H1 (cell line): ENCODE results near the gene MRPS5. TPM values are rescaled to one million over a fixed set of nuclear protein-coding genes. Genes with fewer than 3 reads are reported as not detected.

Source experiments
- CTCF ChIA-PET: fragments of 300-600 bp; sonication (Branson Sonifier 250); formaldehyde crosslinking; loops from one replicate; lab custom pipeline; 2021; ENCODE audit not compliant: partially characterized antibody; lab: Charles Lee
- POLR2A ChIA-PET: fragments of 300-600 bp; sonication (Branson Sonifier 250); formaldehyde crosslinking; loops from one replicate; lab custom pipeline; 2021; ENCODE audit warnings: inconsistent platforms; ENCODE audit not compliant: partially characterized antibody; lab: Charles Lee
- DNase-seq, 2 experiments: peaks; one replicate each; pipeline versions ENCODE4 v3.0.0 to v3.0.0-alpha.2; 2010 to 2022; ENCODE audit warnings: low spot score in 2 of 2, low read depth in 1 of 2, mixed read lengths in 1 of 2
- FAIRE-seq: peaks from 2 replicates; lab custom pipeline; 2011; peaks lifted over from hg19 to GRCh38; lab: Jason Lieb, UNC
- H2AFZ ChIP-seq: 2 replicates; pipeline ENCODE4 v1.8.1; 2012; ENCODE audit warnings: low read length, inconsistent platforms
- H2AK5ac ChIP-seq: 2 replicates; pipeline ENCODE4 v1.6.1; 2013; ENCODE audit warnings: low read depth, low read length
- H2BK120ac ChIP-seq: replicated peaks from 2 replicates; pipeline ENCODE3; 2013; ENCODE audit warnings: low read depth, low read length, inconsistent platforms
- H2BK12ac ChIP-seq: 2 replicates; pipeline ENCODE4 v1.6.1; 2013; ENCODE audit warnings: low read depth, low read length
- H2BK15ac ChIP-seq: 2 replicates; pipeline ENCODE4 v1.6.1; 2013; ENCODE audit warnings: low read length
- H2BK20ac ChIP-seq: 2 replicates; pipeline ENCODE4 v1.6.1; 2013; ENCODE audit warnings: low read length
- H2BK5ac ChIP-seq: 2 replicates; pipeline ENCODE4 v1.6.1; 2013; ENCODE audit warnings: low read depth, low read length
- H3K14ac ChIP-seq: 2 replicates; pipeline ENCODE4 v1.6.1; 2013; ENCODE audit warnings: inconsistent platforms; ENCODE audit not compliant: insufficient read length
- H3K18ac ChIP-seq: 2 replicates; pipeline ENCODE4 v1.6.1; 2013; ENCODE audit warnings: low read length; ENCODE audit errors: extremely low read depth
- H3K23ac ChIP-seq: 2 replicates; pipeline ENCODE4 v1.6.1; 2013; ENCODE audit warnings: inconsistent platforms; ENCODE audit not compliant: insufficient read length
- H3K23me2 ChIP-seq: 2 replicates; pipeline ENCODE4 v1.6.1; 2013; ENCODE audit warnings: low read depth, low read length
- H3K27ac ChIP-seq: 2 replicates; pipeline ENCODE4 v1.6.1; 2011; ENCODE audit warnings: low read depth, low read length, inconsistent platforms
- H3K27me3 ChIP-seq, 4 experiments: replicated peaks in 1 of 4; 1 replicate in 1 of 4; 2 replicates in 3 of 4; pipeline versions ENCODE4 v1.6.1 to v1.8.1; 2011 to 2013; ENCODE audit warnings: low read length in 3 of 4, mild to moderate bottlenecking in 3 of 4, inconsistent platforms in 2 of 4, mixed read lengths in 2 of 4, moderate library complexity in 1 of 4; ENCODE audit not compliant: control insufficient read depth in 3 of 4, insufficient read depth in 3 of 4; ENCODE audit errors: extremely low read depth in 1 of 4
- H3K36me3 ChIP-seq, 4 experiments: 2 replicates each; pipeline versions ENCODE4 v1.6.1 to v1.8.1; 2011 to 2013; ENCODE audit warnings: mild to moderate bottlenecking in 4 of 4, low read length in 3 of 4, moderate library complexity in 2 of 4, control low read depth in 1 of 4, inconsistent platforms in 1 of 4; ENCODE audit not compliant: insufficient read depth in 4 of 4, control insufficient read depth in 2 of 4
- H3K4ac ChIP-seq: replicated peaks from 2 replicates; pipeline ENCODE3; 2013; ENCODE audit warnings: low read length, low read depth, mixed read lengths, inconsistent platforms; ENCODE audit not compliant: insufficient read length
- H3K4me1 ChIP-seq, 4 experiments: replicated peaks in 1 of 4; 1 replicate in 1 of 4; 2 replicates in 3 of 4; pipeline versions ENCODE4 v1.6.1 to v1.8.1; 2011 to 2013; ENCODE audit warnings: low read length in 3 of 4, inconsistent platforms in 2 of 4, mixed read lengths in 1 of 4; ENCODE audit not compliant: insufficient read depth in 4 of 4, control insufficient read depth in 3 of 4
- H3K4me2 ChIP-seq, 2 experiments: 2 replicates each; pipeline versions ENCODE4 v1.6.1 to v1.8.1; 2011 to 2013; ENCODE audit warnings: low read depth in 2 of 2, low read length in 2 of 2, control low read depth in 1 of 2, inconsistent platforms in 1 of 2, mild to moderate bottlenecking in 1 of 2; ENCODE audit not compliant: insufficient read depth in 1 of 2
- H3K4me3 ChIP-seq, 4 experiments: fragments of 200-600, 300-600 bp in 1 of 4; sonication (generic), shearing (Covaris generic), sonication (Bioruptor Twin) in 1 of 4; 2 replicates each; pipeline versions ENCODE4 v1.5.1 to v1.8.1; 2011 to 2016; ENCODE audit warnings: low read length in 4 of 4, low read depth in 3 of 4, control low read depth in 2 of 4, inconsistent platforms in 2 of 4, mild to moderate bottlenecking in 2 of 4, mixed read lengths in 1 of 4, moderate library complexity in 1 of 4; ENCODE audit not compliant: insufficient read depth in 2 of 4; ENCODE audit errors: extremely low read depth in 1 of 4
- H3K56ac ChIP-seq: replicated peaks from 2 replicates; pipeline ENCODE3; 2013; ENCODE audit warnings: low read depth, mild to moderate bottlenecking, mixed read lengths, low read length, inconsistent platforms; ENCODE audit not compliant: insufficient read length
- H3K79me1 ChIP-seq: 2 replicates; pipeline ENCODE4 v1.6.1; 2013; ENCODE audit warnings: low read depth, low read length, control low read depth
- H3K79me2 ChIP-seq, 2 experiments: 2 replicates each; pipeline versions ENCODE4 v1.6.1 to v1.8.1; 2012 to 2013; ENCODE audit warnings: low read length in 2 of 2, mild to moderate bottlenecking in 2 of 2, inconsistent platforms in 1 of 2; ENCODE audit not compliant: insufficient read depth in 2 of 2, control insufficient read depth in 1 of 2
- H3K9ac ChIP-seq, 4 experiments: replicated peaks in 1 of 4; 1 replicate in 1 of 4; 2 replicates in 3 of 4; pipeline versions ENCODE4 v1.6.1 to v1.8.1; 2011 to 2013; ENCODE audit warnings: low read depth in 3 of 4, low read length in 3 of 4, control low read depth in 2 of 4, mild to moderate bottlenecking in 2 of 4, moderate library complexity in 2 of 4, inconsistent platforms in 1 of 4; ENCODE audit errors: extremely low read depth in 1 of 4
- H3K9me3 ChIP-seq, 2 experiments: 2 replicates each; pipeline versions ENCODE4 v1.6.1 to v1.8.1; 2012 to 2013; ENCODE audit warnings: mild to moderate bottlenecking in 2 of 2, moderate library complexity in 2 of 2, control low read depth in 1 of 2, inconsistent platforms in 1 of 2, low read depth in 1 of 2, low read length in 1 of 2, mixed read lengths in 1 of 2; ENCODE audit not compliant: insufficient read depth in 2 of 2
- H4K20me1 ChIP-seq, 2 experiments: replicated peaks in 1 of 2; 2 replicates each; pipeline versions ENCODE3 to v1.8.1; 2011 to 2013; ENCODE audit warnings: inconsistent platforms in 2 of 2, low read length in 2 of 2, mild to moderate bottlenecking in 1 of 2; ENCODE audit not compliant: insufficient read depth in 2 of 2, control insufficient read depth in 1 of 2
- H4K5ac ChIP-seq: 2 replicates; pipeline ENCODE4 v1.6.1; 2013; ENCODE audit warnings: low read length, low read depth, mixed read lengths, inconsistent platforms; ENCODE audit not compliant: insufficient read length
- H4K8ac ChIP-seq: 2 replicates; pipeline ENCODE4 v1.8.0; 2013; ENCODE audit warnings: mild to moderate bottlenecking, moderate library complexity, low read length, inconsistent platforms; ENCODE audit not compliant: insufficient read depth; ENCODE audit errors: extremely low read depth
- H4K91ac ChIP-seq: replicated peaks from 2 replicates; pipeline ENCODE3; 2013; ENCODE audit warnings: low read length, mixed read lengths, inconsistent platforms; ENCODE audit not compliant: insufficient read length
- CBX8 ChIP-seq: fragments of 300-800, 300-1000 bp; sonication (generic); IDR thresholded peaks from 2 replicates; pipeline ENCODE4 v1.7.1; 2016; ENCODE audit warnings: low read depth, low read length, borderline replicate concordance
- POLR2A ChIP-seq, 2 experiments: IDR thresholded peaks; 1 replicate in 1 of 2; 2 replicates in 1 of 2; pipeline ENCODE4 v1.6.1; 2011; ENCODE audit warnings: low read depth in 2 of 2, low read length in 2 of 2, mild to moderate bottlenecking in 2 of 2; ENCODE audit errors: control extremely low read depth in 1 of 2
- WGBS, 2 experiments: shearing (Covaris generic) in 1 of 2; methylation state at CpG; one replicate each; pipeline versions ENCODE4 v1.1.6 to v1.1.7; 2013 to 2015; ENCODE audit warnings: low lambda C conversion rate in 2 of 2, mixed read lengths in 2 of 2, inconsistent platforms in 1 of 2, low coverage in 1 of 2, missing lambda C conversion rate in 1 of 2; ENCODE audit not compliant: insufficient replicate concordance in 2 of 2, insufficient coverage in 1 of 2, insufficient read length in 1 of 2; ENCODE audit errors: extremely low coverage in 1 of 2, missing lambda C conversion rate in 1 of 2; 5-methylcytosine and 5-hydroxymethylcytosine counted together
- polyA plus RNA-seq, 7 experiments: library from polyadenylated mRNA; depleted of rRNA in 3 of 7; stranded (reverse) in 5 of 7; unstranded in 2 of 7; fragments of >200 nt in 5 of 7; fragments of 200-250 nt in 2 of 7; gene quantifications; 1 replicate in 5 of 7; 2 replicates in 1 of 7; 4 replicates in 1 of 7; pipeline versions ENCODE4 v1.2.1 to v1.2.3, GENCODE V29; 2011 to 2013; ENCODE audit warnings: missing spikeins in 2 of 7, mixed read lengths in 2 of 7
- total RNA-seq: library from RNA; stranded (reverse); fragmentation: NEBNext Ultra II Directional; extraction: Animal tissue kit (Norgen Biotek cat#: 25700); gene quantifications from 2 replicates; pipeline ENCODE4 v1.2.1, GENCODE V29; 2021

The MRPS5 gene
- total and polyA plus RNA-seq, 2 of the 8 experiments (the other 6 are each of a cell fraction or from before 2014, with no cell fraction given): 36.7 to 53.0 TPM

- no peaks in the 10 kb centered on the region for H3K23me2 ChIP-seq
- no peak overlapping the region for H3K56ac ChIP-seq
- H2BK120ac ChIP-seq: no peak overlapping the region
- H3K4me3 ChIP-seq: no peak overlapping the region
- ChIA-PET POLR2A (no interaction called here), CTCF (no interaction called here)
- TF ChIP-seq CBX8: no peak
- TF ChIP-seq POLR2A (IDR thresholded peaks at IDR 0.05; ENCODE audit: control extremely low read depth in 1 of 2, low read depth in 2 of 2, low read length in 2 of 2): no peak
- H2BK20ac ChIP-seq: no peak overlapping the region
- no peak overlapping the region for H4K8ac ChIP-seq
- no peak for FAIRE-seq
- no peaks in the 10 kb centered on the region for H3K4me1 ChIP-seq
- H2AFZ ChIP-seq: no peak overlapping the region
- peak in 1 of 2 experiments; percentile 23 for DNase-seq
- H4K20me1 ChIP-seq: no peaks in the 10 kb centered on the region
- H3K9ac ChIP-seq: no peak overlapping the region
- no peak overlapping the region for H2BK5ac ChIP-seq
- H2AK5ac ChIP-seq: no peak overlapping the region
- no peak overlapping the region for H2BK15ac ChIP-seq
- 67% methylated on average over 4 of the region's 4 CpGs; no CpG with 5 or more reads in 1 of the 2 experiments for WGBS, 2 experiments
- H3K14ac ChIP-seq: no peak overlapping the region
- H3K4ac ChIP-seq: no peak overlapping the region
- H4K5ac ChIP-seq: no peak overlapping the region
- H3K79me1 ChIP-seq: no peaks in the 10 kb centered on the region
- peaks cover 0 to 3% (median under 1%) of the 10 kb centered on the region in 4 experiments; a peak in 3 of 7 replicates for H3K27me3 ChIP-seq
- H3K9me3 ChIP-seq: peaks cover 25 to 64% of the 10 kb centered on the region in 2 experiments
- no peak overlapping the region for H3K4me2 ChIP-seq
- H4K91ac ChIP-seq: no peak overlapping the region
- no peak overlapping the region for H2BK12ac ChIP-seq
- H3K79me2 ChIP-seq: no peaks in the 10 kb centered on the region
- no peak overlapping the region for H3K23ac ChIP-seq
- no peak overlapping the region for H3K27ac ChIP-seq
- H3K36me3 ChIP-seq: no peaks in the 10 kb centered on the region
- no peak overlapping the region for H3K18ac ChIP-seq
Measured at GRCh38 chr2:95071856-95072255, 49.8 kb downstream of the MRPS5 start.
